H9 (cell line): ENCODE data around the gene KCTD7. TPM values are rescaled to one million over a fixed set of nuclear protein-coding genes. Genes with fewer than 3 reads are reported as not detected.
A peak's percentile ranks its signal among the peaks of the same experiment; 100 is the strongest.

Experiments used
- DNase-seq: peaks from one replicate; pipeline ENCODE4 v3.0.0-alpha.2; 2017
- H2AFZ ChIP-seq: one replicate; pipeline ENCODE4 v1.6.1; 2013; ENCODE audit warnings: mild to moderate bottlenecking, low read length, control low read depth, moderate library complexity
- H2AK5ac ChIP-seq: 2 replicates; pipeline ENCODE4 v1.6.1; 2013; ENCODE audit warnings: low read length, control low read depth, mixed read lengths; ENCODE audit not compliant: insufficient read length
- H2BK120ac ChIP-seq: one replicate; pipeline ENCODE4 v1.6.1; 2013; ENCODE audit warnings: low read depth, mild to moderate bottlenecking, low read length, control low read depth, inconsistent platforms; ENCODE audit not compliant: poor library complexity, severe bottlenecking
- H2BK12ac ChIP-seq: 2 replicates; pipeline ENCODE4 v1.6.1; 2013; ENCODE audit warnings: low read length, control low read depth, mixed read lengths, low read depth; ENCODE audit not compliant: insufficient read length
- H2BK15ac ChIP-seq: 2 replicates; pipeline ENCODE4 v1.6.1; 2013; ENCODE audit warnings: low read depth, low read length, control low read depth
- H2BK20ac ChIP-seq: one replicate; pipeline ENCODE4 v1.6.1; 2013; ENCODE audit warnings: low read depth, mild to moderate bottlenecking, low read length, control low read depth, inconsistent platforms; ENCODE audit not compliant: poor library complexity, severe bottlenecking
- H2BK5ac ChIP-seq: 2 replicates; pipeline ENCODE4 v1.6.1; 2013; ENCODE audit warnings: low read length, control low read depth, mixed read lengths; ENCODE audit not compliant: insufficient read length
- H3K14ac ChIP-seq: 2 replicates; pipeline ENCODE4 v1.6.1; 2013; ENCODE audit warnings: low read length, control low read depth; ENCODE audit not compliant: insufficient read depth
- H3K18ac ChIP-seq: 2 replicates; pipeline ENCODE4 v1.6.1; 2013; ENCODE audit warnings: low read depth, mild to moderate bottlenecking, mixed read lengths, low read length, control low read depth; ENCODE audit not compliant: insufficient read length
- H3K23ac ChIP-seq: 2 replicates; pipeline ENCODE4 v1.6.1; 2013; ENCODE audit warnings: low read length, control low read depth, mixed read lengths, low read depth; ENCODE audit not compliant: insufficient read length
- H3K23me2 ChIP-seq: 2 replicates; pipeline ENCODE4 v1.6.1; 2013; ENCODE audit warnings: low read depth, mild to moderate bottlenecking, mixed read lengths, low read length, control low read depth; ENCODE audit not compliant: insufficient read length, poor library complexity, severe bottlenecking
- H3K27ac ChIP-seq: 2 replicates; pipeline ENCODE4 v1.5.1; 2013; ENCODE audit warnings: low read length, control low read depth, mixed read lengths, low read depth; ENCODE audit not compliant: insufficient read length
- H3K27me3 ChIP-seq: 2 replicates; pipeline ENCODE4 v1.6.1; 2013; ENCODE audit warnings: low read length, control low read depth, inconsistent platforms; ENCODE audit not compliant: insufficient read depth
- H3K4ac ChIP-seq: 2 replicates; pipeline ENCODE4 v1.6.1; 2013; ENCODE audit warnings: low read depth, mild to moderate bottlenecking, control low read depth, inconsistent platforms, low read length, moderate library complexity
- H3K4me1 ChIP-seq: 2 replicates; pipeline ENCODE4 v1.6.1; 2013; ENCODE audit warnings: low read length, control low read depth, inconsistent platforms; ENCODE audit not compliant: insufficient read depth
- H3K4me2 ChIP-seq: 2 replicates; pipeline ENCODE4 v1.6.1; 2013; ENCODE audit warnings: low read length, control low read depth, mixed read lengths; ENCODE audit not compliant: insufficient read length, insufficient read depth
- H3K56ac ChIP-seq: 2 replicates; pipeline ENCODE4 v1.6.1; 2013; ENCODE audit warnings: low read depth, mild to moderate bottlenecking, mixed read lengths, low read length, control low read depth; ENCODE audit not compliant: insufficient read length
- H3K79me1 ChIP-seq: 2 replicates; pipeline ENCODE4 v1.6.1; 2013; ENCODE audit warnings: low read depth, mild to moderate bottlenecking, moderate library complexity, low read length, control low read depth, inconsistent platforms; ENCODE audit not compliant: insufficient read depth, poor library complexity, severe bottlenecking
- H3K79me2 ChIP-seq: 2 replicates; pipeline ENCODE4 v1.6.1; 2013; ENCODE audit warnings: low read length, control low read depth, inconsistent platforms; ENCODE audit not compliant: insufficient read depth
- H3K9ac ChIP-seq: 2 replicates; pipeline ENCODE4 v1.6.1; 2013; ENCODE audit warnings: low read length, control low read depth, mixed read lengths; ENCODE audit not compliant: insufficient read length; ENCODE audit errors: extremely low read depth
- H3K9me3 ChIP-seq: one replicate; pipeline ENCODE4 v1.6.1; 2013; ENCODE audit warnings: low read depth, low read length, inconsistent platforms; ENCODE audit not compliant: control insufficient read depth
- H3T11ph ChIP-seq: one replicate; pipeline ENCODE4 v1.6.1; 2013; ENCODE audit warnings: mild to moderate bottlenecking, low read length, control low read depth, inconsistent platforms
- H4K20me1 ChIP-seq: one replicate; pipeline ENCODE4 v1.6.1; 2013; ENCODE audit not compliant: control insufficient read depth, insufficient read length, insufficient read depth
- H4K5ac ChIP-seq: 2 replicates; pipeline ENCODE4 v1.6.1; 2013; ENCODE audit warnings: low read depth, mild to moderate bottlenecking, mixed read lengths, low read length, control low read depth; ENCODE audit not compliant: insufficient read length
- H4K8ac ChIP-seq: replicated peaks from 2 replicates; pipeline ENCODE4 v1.6.1; 2013; ENCODE audit warnings: low read length, control low read depth, mixed read lengths, low read depth; ENCODE audit not compliant: insufficient read length
- H4K91ac ChIP-seq: 2 replicates; pipeline ENCODE4 v1.6.1; 2013; ENCODE audit warnings: low read depth, mild to moderate bottlenecking, moderate library complexity, mixed read lengths, low read length, control low read depth; ENCODE audit not compliant: insufficient read length
- H3K27ac Mint-ChIP-seq, 3 experiments: 2 replicates in 2 of 3; 3 replicates in 1 of 3; pipeline ENCODE4 v1.8.0; 2020 to 2021; ENCODE audit warnings: mixed read lengths in 3 of 3, mild to moderate bottlenecking in 1 of 3, moderate library complexity in 1 of 3
- H3K27me3 Mint-ChIP-seq: 2 replicates; pipeline ENCODE4 v1.8.0; 2021; ENCODE audit warnings: low read depth, mild to moderate bottlenecking, moderate library complexity, mixed read lengths
- H3K36me3 Mint-ChIP-seq, 3 experiments: 2 replicates in 2 of 3; 3 replicates in 1 of 3; pipeline ENCODE4 v1.8.0; 2020 to 2021; ENCODE audit warnings: low read depth in 3 of 3, mixed read lengths in 3 of 3; ENCODE audit not compliant: insufficient read depth in 1 of 3
- H3K4me1 Mint-ChIP-seq, 2 experiments: 2 replicates each; pipeline ENCODE4 v1.8.0; 2020; ENCODE audit warnings: mixed read lengths in 2 of 2
- H3K4me3 Mint-ChIP-seq, 2 experiments: 2 replicates in 1 of 2; 3 replicates in 1 of 2; pipeline ENCODE4 v1.8.0; 2020 to 2021; ENCODE audit warnings: mild to moderate bottlenecking in 2 of 2, mixed read lengths in 2 of 2, moderate library complexity in 1 of 2
- H3K9me3 Mint-ChIP-seq, 2 experiments: 2 replicates in 1 of 2; 3 replicates in 1 of 2; pipeline ENCODE4 v1.8.0; 2020; ENCODE audit warnings: mild to moderate bottlenecking in 2 of 2, mixed read lengths in 2 of 2, moderate library complexity in 1 of 2
- WGBS: extraction: QIAGEN DNeasy Blood & Tissue Kit; methylation state at CpG from one replicate; pipeline ENCODE4 v1.1.7; 2013; ENCODE audit warnings: missing lambda C conversion rate, low lambda C conversion rate, mixed read lengths; ENCODE audit not compliant: insufficient read length; ENCODE audit errors: extremely low coverage; 5-methylcytosine and 5-hydroxymethylcytosine counted together
- total RNA-seq: library from RNA; stranded (reverse); gene quantifications from 2 replicates; pipeline ENCODE4 v1.2.1, GENCODE V29; 2021
- TF ChIP-seq, protein P1 (sequence below): fragments of 200-600 bp; sonication (generic); conservative IDR thresholded peaks from 3 replicates; pipeline ENCODE4 v1.8.0; 2021; ENCODE audit warnings: antibody characterized with exemption, mild to moderate bottlenecking

Gene KCTD7
- total RNA-seq, 1 experiment from 2014 or later: 8.9 TPM

DNA sequence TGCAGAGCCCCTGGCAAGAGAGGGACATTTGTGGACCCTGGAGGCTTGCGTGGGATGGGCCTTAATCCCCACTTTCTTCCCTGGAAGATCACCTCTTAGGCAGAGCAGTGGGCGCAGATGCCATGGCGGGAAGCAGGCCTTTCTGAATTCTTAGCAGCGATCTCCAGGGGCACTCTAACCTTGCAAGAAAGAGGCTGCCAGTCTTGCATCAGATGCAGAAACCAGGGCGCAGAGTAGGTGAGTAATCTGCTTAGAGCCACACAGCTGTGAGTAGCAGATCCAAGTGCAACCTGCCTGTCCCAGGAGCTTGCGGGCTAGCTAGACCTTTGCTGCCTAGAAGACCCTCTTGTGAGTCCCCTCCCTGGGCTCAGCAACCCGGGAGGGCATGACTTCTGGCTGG, 40.0 kb downstream of the KCTD7 start:
- Histone ChIP-seq H3K9me3 (no peaks in the 10 kb centered on the region), H2BK15ac (no peak overlapping the region), H3K23ac (no peak overlapping the region), H2BK12ac (no peak overlapping the region), H2AK5ac (no peak overlapping the region), H2BK5ac (no peak overlapping the region), H3T11ph (no peak overlapping the region), H2BK120ac (no peak overlapping the region), H3K9ac (no peak overlapping the region), H3K56ac (no peak overlapping the region), H3K4me1 (no peaks in the 10 kb centered on the region), H2BK20ac (no peak overlapping the region), H3K18ac (no peak overlapping the region), H3K27ac (no peak overlapping the region), H3K79me2 (peaks cover 2% of the 10 kb centered on the region; the same call in 1 of the 2 replicates), H4K5ac (no peak overlapping the region), H4K8ac (no peak overlapping the region), H3K14ac (no peak overlapping the region; the same call in 1 of the 2 replicates), H4K20me1 (no peaks in the 10 kb centered on the region), H3K79me1 (no peaks in the 10 kb centered on the region), H3K4ac (no peak overlapping the region), H2AFZ (no peak overlapping the region), H3K27me3 (no peaks in the 10 kb centered on the region), H4K91ac (no peak overlapping the region), H3K23me2 (no peaks in the 10 kb centered on the region), H3K4me2 (no peak overlapping the region)
- no CpG with 5 or more reads among the region's 7 CpGs for WGBS
- Mint-ChIP-seq H3K36me3 (peaks cover 8 to 15% (median 12%) of the 10 kb centered on the region in 3 experiments; a peak in 6 of 7 replicates), H3K4me1 (peaks cover 0 to 4% of the 10 kb centered on the region in 2 experiments; a peak in 2 of 4 replicates), H3K27ac (peak overlapping the region; percentile 60 to 87 (median 72); a peak in 4 of 7 replicates), H3K9me3 (no peaks in the 10 kb centered on the region; a peak in 1 of 5 replicates), H3K27me3 (no peaks in the 10 kb centered on the region), H3K4me3 (no peak overlapping the region; a peak in 1 of 5 replicates)
- no peak for DNase-seq
- TF ChIP-seq, protein P1, sequence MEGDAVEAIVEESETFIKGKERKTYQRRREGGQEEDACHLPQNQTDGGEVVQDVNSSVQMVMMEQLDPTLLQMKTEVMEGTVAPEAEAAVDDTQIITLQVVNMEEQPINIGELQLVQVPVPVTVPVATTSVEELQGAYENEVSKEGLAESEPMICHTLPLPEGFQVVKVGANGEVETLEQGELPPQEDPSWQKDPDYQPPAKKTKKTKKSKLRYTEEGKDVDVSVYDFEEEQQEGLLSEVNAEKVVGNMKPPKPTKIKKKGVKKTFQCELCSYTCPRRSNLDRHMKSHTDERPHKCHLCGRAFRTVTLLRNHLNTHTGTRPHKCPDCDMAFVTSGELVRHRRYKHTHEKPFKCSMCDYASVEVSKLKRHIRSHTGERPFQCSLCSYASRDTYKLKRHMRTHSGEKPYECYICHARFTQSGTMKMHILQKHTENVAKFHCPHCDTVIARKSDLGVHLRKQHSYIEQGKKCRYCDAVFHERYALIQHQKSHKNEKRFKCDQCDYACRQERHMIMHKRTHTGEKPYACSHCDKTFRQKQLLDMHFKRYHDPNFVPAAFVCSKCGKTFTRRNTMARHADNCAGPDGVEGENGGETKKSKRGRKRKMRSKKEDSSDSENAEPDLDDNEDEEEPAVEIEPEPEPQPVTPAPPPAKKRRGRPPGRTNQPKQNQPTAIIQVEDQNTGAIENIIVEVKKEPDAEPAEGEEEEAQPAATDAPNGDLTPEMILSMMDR: no peak
